ENCODE results near the gene ABCG8.

Gene ABCG8

DNA sequence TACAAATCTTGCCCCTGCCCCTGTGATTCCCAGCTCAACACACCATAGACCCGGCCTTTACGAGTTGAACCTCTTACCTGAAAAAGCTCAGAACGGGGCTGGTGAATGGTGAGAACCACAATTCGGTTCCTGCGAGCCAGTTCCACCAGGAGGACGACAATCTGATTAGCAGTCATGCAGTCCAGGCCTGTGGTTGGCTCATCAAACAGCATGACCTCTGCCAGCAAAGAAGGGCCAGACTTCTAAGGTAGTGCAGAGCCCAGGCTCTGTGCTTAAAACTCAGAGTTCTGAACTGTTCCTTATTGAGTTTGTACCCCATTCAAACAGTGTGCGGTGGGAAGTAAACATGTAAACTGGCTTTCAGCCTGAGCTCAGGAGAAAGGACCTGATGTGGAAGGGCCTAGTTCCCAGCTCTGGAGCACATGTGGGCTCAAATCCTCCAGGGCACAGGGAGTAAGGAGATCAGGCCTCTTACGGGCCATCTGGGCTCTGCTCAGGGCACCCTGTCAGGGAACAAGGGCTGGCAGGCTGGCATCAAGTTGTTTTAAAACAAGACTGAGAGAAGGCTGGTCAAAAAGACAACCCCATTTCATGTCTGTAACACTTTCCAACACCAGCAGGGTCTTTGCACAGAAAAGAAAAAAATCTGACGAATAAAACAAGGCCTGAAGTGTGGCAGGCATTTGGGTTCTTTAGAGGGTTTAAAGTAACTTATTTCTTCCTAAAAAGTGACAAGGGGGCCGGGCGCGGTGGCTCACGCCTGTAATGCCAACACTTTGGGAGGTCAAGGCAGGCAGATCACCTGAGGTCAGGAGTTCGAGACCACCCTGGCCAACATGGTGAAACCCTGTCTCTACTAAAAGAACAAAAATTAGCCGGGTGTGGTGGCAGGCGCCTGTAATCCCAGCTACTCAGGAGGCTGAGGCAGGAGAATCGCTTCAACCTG is 12.2 kb upstream of the ABCG8 start:
- no peak for DNase-seq

DNA sequence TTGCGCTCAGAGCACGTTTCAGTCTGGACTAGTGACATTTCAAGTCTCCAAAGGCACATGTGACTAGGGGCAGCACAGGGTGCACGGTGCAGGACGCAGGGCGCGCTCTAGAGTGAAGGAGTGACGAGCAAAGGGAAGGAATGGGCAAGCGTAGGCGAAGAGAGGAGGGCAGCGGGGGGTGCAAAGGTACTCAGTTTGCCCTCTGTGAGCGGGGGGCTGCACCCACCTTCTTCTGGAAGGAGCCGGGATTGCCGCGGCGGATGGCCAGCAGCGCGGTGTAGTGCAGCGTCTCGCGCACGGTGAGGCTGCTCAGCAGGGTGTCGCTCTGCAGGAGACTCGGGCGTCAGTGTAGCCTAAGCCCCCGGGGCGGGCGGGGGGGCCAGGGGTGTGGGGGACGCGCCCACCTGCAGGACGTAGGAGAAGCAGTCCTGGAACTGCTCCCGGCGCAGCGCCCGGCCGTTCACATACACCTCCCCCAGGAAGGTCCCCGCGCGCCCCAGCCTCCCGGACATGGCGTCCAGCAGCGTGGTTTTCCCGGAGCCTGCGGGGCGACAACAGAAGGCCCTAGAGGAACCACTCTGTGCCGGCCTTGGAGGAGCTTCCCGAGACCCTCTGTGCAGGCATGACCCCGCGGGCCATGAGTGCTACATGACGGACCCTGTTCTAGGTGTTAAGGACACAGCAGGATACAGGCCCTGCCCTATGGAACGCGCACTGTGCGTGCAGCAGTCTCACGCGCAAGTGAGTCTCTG is 7.1 kb upstream of the ABCG8 start:
- no peak for DNase-seq

DNA sequence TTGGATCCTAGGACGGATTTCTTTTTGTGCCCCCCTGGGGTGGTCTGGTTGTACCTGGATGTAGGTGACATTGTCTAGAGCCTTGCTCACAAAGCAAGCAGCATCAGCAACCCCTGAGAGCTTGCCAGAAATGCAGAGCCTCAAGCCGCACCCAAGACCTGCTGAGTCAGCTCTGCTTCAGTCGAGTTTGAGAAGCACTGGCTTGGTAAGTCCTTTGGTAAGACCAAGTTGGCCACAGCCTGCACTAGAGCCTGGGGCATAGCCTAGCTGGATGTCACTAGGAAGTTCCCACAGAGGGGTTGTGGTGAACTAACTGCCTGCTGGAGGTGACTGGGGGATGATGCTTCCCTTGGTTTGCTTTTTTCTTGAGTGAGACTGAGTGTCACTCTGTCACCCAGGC is 6.3 kb upstream of the ABCG8 start:
- no peak for DNase-seq

- no peak for DNase-seq
Observed at GRCh38 chr2:43837033-43837432, 1.7 kb upstream of the ABCG8 start.

GRCh38 chr2:43837831-43838559 is 776 bp upstream of the ABCG8 start:
- no peak for DNase-seq

GRCh38 chr2:43839776-43840564 is 1.2 kb downstream of the ABCG8 start:
- DNase-seq = no peak

- no peak for DNase-seq
Observed at GRCh38 chr2:43840965-43841364, 2.2 kb downstream of the ABCG8 start.

DNA sequence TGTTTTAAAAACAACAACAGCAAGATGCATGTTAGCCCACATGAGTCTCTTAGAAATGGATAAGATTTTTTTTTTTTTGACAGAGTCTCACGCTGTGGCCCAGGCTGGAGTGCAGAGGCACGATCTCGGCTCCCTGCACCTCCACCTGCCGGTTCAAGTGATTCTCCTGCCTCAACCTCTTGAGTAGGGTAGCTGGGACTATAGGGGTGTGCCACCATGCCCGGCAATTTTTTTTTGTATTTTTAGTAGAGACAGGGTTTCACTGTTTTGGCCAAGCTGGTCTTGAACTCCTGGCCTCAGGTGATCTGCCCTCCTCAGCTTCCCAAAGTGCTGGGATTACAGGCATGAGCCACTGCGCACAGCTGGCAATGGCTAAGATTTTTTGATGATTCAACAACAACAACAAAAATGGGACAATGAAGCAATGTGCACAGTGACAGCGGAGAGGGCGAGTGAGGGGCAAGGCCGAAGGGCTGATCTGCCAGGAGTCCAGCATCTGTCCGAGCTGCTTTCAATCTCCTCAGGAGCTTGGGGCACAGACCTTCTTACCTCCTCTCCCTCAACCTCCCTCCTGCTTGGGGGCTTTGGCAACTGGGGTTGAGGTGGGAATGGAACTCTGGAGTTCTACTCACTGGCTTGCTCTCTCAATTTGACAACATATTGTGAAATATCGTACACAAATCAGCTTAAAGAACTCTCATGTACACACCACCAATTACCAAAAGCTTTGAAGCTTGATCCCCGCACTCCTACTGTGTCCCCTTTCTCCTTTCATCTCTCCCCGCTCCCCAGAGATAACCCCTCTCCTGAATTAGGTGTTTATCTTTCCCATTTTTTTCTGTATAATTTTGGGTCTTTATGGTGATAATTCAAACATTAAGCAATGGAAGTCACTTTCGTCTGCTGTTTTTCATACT is 3.4 kb downstream of the ABCG8 start:
- no peak for DNase-seq

DNA sequence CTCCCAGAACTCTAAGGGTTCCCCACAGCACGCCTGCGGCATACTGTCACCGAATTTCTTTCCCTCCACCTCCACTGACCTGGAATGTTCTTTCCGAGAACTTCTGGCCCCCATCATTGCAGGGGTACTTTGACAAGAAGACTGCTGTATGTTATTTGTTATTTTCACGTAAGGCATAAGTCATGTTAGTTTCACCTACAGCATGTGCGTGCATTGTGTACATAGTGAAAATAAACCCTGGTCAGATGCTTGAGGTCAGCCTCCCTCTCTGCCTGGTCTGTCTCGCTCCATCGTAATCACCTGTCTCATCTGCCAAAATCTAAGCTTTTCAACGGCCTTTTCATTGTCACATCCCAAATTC is 4.1 kb downstream of the ABCG8 start:
- no peak for DNase-seq

DNA sequence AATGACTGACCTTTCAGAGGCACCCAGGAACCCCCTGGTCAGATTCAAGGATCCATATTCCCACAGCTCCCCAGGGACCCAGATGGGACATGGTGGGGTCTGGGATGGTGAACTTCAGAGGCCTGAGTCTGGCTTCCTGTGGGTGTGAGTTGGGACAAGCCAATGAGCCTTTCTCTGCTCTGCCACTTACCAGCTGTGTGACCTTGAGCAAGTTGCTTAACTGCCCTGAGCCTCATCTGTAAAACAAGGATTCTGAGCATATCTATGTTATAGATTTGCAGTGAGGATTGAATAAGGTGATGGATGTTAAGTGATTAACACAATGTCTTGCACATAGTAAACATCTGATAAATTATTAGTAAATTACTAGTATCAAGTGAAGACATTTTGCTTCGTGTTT is 6.4 kb downstream of the ABCG8 start:
- no peak for DNase-seq

DNA sequence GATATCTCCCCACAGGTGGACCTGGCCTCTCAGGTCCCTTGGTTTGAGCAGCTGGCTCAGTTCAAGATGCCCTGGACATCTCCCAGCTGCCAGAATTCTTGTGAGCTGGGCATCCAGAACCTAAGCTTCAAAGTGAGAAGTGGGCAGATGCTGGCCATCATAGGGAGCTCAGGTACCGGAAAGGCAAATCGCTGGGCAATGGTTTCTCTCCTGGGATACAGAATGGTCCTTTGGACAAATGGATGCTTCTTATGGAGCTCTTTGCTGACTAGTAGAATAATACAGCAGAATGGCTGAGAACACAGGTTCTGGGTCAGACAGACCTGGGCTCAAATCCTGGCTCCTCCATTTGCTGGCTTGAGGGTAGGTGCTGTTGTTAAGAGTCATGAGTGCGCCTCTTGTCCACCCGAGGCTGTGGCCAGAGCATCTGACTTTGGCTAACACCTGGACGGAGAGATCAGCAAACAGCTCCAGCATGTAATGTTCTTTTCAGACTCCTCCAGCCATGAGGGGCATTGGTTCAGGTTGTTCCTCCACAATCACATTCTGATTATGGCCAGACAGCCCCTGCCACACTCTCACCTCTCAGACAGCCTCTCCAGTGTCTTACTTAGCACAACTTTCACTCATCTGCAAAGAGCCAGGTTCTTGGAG is 7.5 kb downstream of the ABCG8 start:
- DNase-seq = no peak

- DNase-seq = no peak
Observed at GRCh38 chr2:43848214-43848613, 9.4 kb downstream of the ABCG8 start.

GRCh38 chr2:43851011-43851980 is 12.5 kb downstream of the ABCG8 start:
- DNase-seq = no peak

DNA sequence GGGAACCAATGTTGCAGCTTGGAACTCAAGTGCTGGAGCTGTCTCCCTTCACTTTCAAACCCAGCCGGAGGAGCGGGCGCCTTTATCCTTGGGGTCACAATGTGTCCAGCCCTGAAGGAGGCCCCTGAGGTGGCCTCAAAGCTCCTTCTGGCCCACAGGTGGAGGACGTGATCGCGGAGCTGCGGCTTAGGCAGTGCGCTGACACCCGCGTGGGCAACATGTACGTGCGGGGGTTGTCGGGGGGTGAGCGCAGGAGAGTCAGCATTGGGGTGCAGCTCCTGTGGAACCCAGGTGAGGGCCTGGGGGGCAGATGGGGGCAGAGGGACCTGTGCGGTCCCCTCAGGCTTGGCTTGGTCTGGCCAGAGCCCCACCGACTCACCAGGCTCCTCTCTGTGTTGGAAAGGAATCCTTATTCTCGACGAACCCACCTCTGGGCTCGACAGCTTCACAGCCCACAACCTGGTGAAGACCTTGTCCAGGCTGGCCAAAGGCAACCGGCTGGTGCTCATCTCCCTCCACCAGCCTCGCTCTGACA is 13.5 kb downstream of the ABCG8 start:
- DNase-seq = no peak

DNA sequence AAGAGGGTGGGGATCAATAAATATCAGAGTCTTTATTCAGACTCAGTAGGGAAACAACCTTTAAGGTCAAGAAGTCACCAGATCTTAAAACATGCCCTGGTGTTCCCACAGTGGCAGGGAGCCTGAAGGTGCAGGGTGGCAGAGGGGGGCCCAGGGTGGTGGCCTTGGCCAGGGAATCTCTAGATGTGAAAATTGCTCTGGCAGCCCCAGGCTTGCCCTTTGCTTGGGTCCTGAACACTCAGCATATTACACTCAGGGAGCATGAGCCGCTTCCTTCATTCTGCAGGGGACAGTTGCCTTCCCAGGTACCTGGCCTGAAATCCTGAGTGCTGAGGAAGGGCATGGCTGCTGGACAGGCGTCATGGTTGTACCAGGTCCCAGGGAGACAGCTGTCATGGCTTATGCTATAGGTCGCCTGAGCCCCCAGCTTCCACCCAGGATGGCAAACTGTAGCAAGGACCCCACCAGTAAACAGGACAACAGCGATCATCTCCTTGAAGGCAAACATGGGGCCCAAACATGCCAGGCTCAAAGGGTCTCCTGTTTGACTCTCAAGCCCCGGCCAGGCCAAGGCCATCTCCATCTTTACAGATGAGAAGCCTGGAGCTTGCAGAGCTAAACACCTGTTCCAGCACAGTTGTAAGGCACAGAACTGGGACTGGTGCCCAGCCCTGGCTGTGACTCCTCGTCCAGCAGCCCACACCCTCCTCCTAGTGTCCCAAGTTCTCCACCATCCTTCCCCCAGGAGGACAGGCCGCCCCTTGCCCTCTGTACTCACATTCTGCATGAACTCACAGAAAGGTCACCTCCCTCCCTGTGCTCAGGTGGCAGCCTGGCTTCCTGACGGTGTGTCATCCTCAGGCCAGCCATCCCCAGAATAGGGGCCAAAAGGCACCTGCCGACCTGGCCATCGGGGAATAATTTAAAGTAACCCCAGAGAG is 14.6 kb downstream of the ABCG8 start:
- DNase-seq = no peak

DNA sequence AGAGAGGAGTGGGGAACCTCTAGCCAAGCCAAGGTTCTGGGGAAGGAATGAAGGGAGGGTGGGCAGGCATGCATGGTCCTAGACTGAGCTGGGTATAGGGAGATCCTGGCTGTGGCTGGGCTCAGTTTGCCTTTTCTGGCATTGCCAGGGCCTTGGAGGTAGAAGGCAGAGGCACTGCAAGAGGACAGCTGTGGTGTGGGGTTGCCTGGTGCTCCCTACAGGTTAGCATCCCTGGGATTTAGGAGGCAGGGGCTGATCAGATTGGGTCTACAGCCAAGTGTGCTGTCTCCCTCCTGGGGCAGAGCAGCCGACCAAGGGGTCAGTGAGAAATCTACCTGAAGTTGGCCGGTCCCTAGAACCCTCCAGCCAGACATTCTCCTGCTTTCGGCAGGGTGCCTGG is 15.9 kb downstream of the ABCG8 start:
- DNase-seq = no peak

DNA sequence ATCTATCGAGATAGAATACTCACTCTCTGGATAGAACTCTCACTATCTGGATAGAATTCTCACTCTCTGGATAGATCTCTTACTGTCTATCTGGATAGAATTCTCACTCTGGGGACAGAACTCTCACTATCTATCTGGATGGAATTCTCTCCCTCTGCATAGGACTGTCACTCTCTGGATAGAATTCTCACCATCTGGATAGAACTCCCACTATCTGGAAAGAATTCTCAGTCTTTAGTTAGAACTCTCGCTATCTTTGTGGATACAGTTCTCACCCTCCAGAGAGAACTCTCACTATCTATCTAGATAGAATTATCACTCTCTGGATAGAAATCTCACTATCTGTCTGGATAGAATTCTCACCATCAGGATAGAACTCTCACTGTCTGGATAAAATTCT is 16.5 kb downstream of the ABCG8 start:
- DNase-seq = no peak

DNA sequence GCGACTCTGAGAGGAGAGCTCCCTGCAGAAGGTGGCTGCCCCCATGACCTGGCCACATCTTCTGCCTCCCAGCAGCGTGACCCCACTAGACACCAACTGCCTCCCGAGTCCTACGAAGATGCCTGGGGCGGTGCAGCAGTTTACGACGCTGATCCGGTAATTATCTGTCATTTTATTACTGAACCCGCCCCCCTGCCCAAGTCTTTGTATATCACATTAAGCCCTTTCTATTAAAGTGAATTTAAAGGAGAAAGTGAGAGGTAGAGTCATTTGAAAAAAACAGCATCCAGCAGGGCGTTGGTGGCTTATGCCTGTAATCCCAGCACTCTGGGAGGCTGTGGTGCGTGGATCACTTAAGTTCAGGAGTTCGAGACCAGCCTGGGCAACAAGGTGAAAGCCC is 33.4 kb downstream of the ABCG8 start:
- no peak for DNase-seq

Measured in fibroblast of skin of scalp (primary cell).